Measurements from ENCODE around the gene ZNF91. TPM values are rescaled to one million over a fixed set of nuclear protein-coding genes. Genes with fewer than 3 reads are reported as not detected.

The ZNF91 gene
- total and polyA plus RNA-seq, 11 donors: 9.5 to 302 (median 147) TPM

GRCh38 chr19:23407616-23408133 lies 12.4 kb upstream of the ZNF91 start:
- intact Hi-C loops (cut with DNase I): no loop called here
- H3K27me3 ChIP-seq: no peaks in the 10 kb centered on the region
- ATAC-seq: no peak
- no peaks in the 10 kb centered on the region for H3K9me3 ChIP-seq
- WGBS, 4 donors: 96 to 100% (median 97%) methylated on average over 2 of the region's 2 CpGs
- no peaks in the 10 kb centered on the region for H3K36me3 ChIP-seq
- DNase-seq: no peak
- no peak overlapping the region for H3K27ac ChIP-seq
- TF ChIP-seq POLR2A (IDR thresholded peaks at IDR 0.05): no peak
- no peak for TF ChIP-seq CTCF (IDR thresholded peaks at IDR 0.05)
- no peaks in the 10 kb centered on the region for H3K4me1 ChIP-seq
- no peak overlapping the region for H3K4me3 ChIP-seq

- no peaks in the 10 kb centered on the region for H3K36me3 ChIP-seq
- TF ChIP-seq POLR2A (IDR thresholded peaks at IDR 0.05) (no peak), CTCF (IDR thresholded peaks at IDR 0.05) (no peak)
- ATAC-seq: no peak
- 95 to 98% (median 96%) methylated on average over 3 of the region's 3 CpGs for WGBS, 4 donors
- no peaks in the 10 kb centered on the region for H3K27me3 ChIP-seq
- H3K4me1 ChIP-seq: no peaks in the 10 kb centered on the region
- no peaks in the 10 kb centered on the region for H3K9me3 ChIP-seq
- no peak overlapping the region for H3K27ac ChIP-seq
- no peak for DNase-seq
- intact Hi-C loops (cut with DNase I): no loop called here
- H3K4me3 ChIP-seq: no peak overlapping the region
Measured at GRCh38 chr19:23406721-23407120, 11.4 kb upstream of the ZNF91 start.

- H3K9me3 ChIP-seq: no peaks in the 10 kb centered on the region
- intact Hi-C loops (cut with DNase I): no loop called here
- no peaks in the 10 kb centered on the region for H3K4me1 ChIP-seq
- ATAC-seq (no peak), DNase-seq (no peak)
- WGBS, 4 donors: 92 to 95% (median 94%) methylated on average over 2 of the region's 2 CpGs
- no peaks in the 10 kb centered on the region for H3K27me3 ChIP-seq
- no peaks in the 10 kb centered on the region for H3K36me3 ChIP-seq
- no peak overlapping the region for H3K27ac ChIP-seq
- TF ChIP-seq POLR2A (IDR thresholded peaks at IDR 0.05): no peak
- TF ChIP-seq CTCF (IDR thresholded peaks at IDR 0.05): no peak
- H3K4me3 ChIP-seq: no peak overlapping the region
Measured at GRCh38 chr19:23406091-23406490, 10.8 kb upstream of the ZNF91 start.

- no peaks in the 10 kb centered on the region for H3K4me1 ChIP-seq
- intact Hi-C loops (cut with DNase I): no loop called here
- 95 to 100% (median 100%) methylated on average over 1 of the region's 1 CpG for WGBS, 4 donors
- DNase-seq (no peak), ATAC-seq (no peak)
- no peak overlapping the region for H3K4me3 ChIP-seq
- H3K9me3 ChIP-seq: no peaks in the 10 kb centered on the region
- H3K36me3 ChIP-seq: no peaks in the 10 kb centered on the region
- TF ChIP-seq POLR2A (IDR thresholded peaks at IDR 0.05) (no peak), CTCF (IDR thresholded peaks at IDR 0.05) (no peak)
- H3K27me3 ChIP-seq: no peaks in the 10 kb centered on the region
- H3K27ac ChIP-seq: no peak overlapping the region
Measured at GRCh38 chr19:23404676-23405075, 9.4 kb upstream of the ZNF91 start.
